GM18517 (cell line): ENCODE measurements around the gene LAMA3.

Experiments used
- ATAC-seq: cut with Tn5 transposase; IDR thresholded peaks from one replicate; pipeline ENCODE4 v1.9.1; 2021; ENCODE audit warnings: mild to moderate bottlenecking, moderate library complexity; ENCODE audit not compliant: unreplicated experiment

The LAMA3 gene

DNA sequence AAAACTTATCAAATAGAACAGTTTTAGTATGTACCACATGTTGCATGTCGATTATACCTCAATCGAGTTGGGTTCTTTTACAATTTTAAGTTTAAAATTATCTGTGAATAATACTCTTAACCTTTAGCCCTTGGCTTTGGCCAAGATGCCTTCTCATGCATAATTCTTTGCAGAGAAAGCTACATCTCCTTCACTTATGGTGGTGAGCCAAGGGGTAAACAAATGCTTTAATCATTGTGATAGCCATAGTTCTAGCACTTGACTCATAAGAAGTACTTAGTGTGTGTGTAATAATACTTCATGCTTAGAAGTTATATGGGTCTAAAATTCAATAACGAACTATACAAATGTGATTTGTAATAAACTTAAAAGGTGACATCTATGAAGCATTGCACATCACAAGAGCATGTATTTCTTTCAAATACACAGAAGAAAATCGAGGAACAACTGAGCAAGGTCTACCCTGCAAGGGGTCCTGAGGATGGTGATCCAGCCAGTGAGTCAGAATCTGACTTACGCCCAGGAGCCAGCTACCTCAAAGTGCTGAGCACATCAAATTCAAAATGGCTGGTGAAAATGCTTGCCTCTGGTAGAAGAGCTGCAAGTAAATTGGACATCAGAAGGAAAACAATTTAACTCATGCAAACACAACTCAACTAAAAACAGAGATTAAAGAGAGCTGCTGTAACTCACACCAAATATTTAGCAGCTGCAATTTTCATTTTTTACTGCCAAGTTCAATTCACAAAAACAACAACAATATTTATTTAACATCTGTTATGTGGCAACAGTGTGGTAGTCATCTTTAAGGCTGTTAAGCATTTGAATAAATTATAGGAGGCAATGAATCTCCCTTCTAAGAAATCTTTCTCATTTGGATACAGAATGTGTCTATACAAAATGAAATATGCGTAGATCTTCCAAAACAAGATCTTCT lies 301.5 kb downstream of the LAMA3 start:
- no peak for ATAC-seq

DNA sequence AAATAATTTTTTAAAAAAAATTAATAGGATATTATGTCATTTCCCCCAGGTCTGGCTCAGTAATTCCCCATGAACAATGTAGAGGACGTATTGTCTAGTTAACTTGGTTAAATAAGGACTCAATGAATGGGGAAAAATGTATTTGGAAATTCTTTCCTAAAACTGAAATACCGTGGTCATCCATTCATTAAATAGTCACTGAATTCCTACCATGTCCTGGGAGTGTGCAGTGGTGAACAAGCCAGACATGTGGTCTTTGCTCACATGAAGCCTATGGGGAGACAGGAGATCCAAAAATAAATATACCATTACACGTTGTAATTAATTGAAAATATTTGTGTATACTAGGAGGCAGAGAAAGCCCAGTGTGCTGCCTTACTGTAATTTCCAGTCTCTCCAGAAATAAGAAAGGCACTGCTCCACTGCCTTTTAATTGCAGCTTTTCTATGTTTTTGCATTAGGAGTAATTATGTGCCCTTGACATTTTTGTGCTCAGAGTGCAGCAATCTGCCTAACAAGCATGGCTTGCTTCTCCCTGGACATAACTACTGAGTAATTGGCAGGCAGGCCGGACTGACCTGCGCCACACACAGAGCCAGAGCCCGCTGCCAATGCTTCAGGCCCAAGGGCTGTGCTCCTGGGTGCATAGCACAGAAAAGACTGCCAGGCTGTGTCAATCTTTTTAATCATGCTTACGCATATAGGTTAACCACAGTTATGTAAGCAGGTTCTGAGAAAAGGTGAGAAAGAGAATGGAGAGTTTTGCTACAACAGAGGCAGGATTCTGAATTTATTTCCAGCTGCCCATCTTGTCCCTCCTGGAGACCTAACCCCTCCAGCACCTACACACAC lies 303.1 kb downstream of the LAMA3 start:
- ATAC-seq, result no peak

DNA sequence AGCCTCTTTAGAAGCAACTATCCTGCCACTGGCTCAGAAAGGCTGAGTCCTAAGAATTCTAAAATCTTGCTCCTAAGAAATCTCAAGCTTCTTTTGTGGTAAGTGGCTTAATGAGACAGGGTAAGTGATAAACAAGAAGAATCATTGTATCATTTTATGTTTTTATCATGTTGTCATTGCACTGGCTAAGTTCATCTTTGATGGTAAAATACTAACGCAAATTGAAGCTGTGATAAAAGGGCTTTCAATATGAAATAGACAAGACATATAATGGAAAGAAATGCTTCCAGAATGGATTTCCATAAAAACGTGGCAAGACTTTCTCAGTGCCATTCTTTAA lies 303.7 kb downstream of the LAMA3 start:
- no peak for ATAC-seq

DNA sequence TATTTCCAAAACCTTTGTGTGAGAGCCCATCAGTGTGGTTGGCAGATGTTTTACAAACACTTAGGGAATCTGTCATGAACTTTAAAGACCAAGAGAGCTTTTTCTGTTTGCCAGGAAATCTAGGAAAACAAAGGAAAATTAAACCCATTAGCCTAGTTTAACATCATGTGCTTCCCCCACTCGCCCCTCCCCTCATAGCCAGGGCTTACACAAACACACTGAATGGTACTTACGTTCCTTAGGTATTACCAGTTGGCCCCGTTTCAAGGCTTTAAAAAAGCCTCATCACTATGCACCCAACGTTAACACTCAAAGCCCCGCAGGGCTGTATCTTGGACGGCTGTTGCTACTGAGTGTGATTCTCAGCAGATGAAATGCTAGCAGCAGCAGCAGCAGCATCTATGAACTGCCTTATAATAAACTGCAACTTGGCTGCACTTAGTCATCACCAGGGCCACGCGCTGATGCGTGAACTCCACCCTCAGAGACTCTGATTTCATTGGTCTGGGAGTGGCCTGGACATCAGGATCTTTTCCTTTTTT lies 305.2 kb downstream of the LAMA3 start:
- ATAC-seq, result no peak

DNA sequence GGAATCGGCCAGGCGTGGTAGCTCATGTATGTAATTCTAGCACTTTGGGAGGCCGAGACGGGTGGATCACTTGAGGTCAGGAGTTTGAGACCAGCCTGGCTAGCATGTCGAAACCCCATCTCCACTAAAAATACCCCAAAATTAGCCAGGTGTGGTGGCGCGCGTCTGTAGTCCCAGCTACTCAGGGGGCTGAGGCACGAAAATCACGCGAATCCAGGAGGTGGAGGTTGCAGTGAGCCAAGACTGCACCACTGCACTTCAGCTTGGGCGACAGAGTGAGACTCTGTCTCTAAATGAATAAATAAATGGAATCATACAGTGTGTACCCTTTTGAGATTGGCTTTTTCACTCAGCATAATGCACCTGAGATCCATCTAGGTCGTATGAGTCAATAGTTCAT lies 305.9 kb downstream of the LAMA3 start:
- ATAC-seq, result no peak

DNA sequence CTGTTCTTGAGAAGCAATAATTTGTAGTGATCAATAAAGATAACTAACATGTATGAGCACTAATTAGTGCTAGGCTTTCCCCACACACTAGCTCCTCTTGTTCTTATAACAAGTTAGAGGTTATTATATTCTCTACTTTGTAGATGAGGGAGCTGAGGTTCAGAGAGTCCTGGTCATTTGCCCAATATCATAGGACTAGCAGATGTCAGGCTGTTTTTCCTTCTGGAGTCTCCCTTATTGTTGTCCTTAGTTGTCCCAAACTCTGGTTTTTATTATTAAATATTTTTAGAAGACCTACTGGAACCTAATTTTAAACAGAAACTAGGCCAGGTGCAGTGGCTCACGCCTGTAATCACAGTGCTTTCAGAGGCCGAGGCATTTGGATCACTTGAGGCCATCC lies 308.8 kb downstream of the LAMA3 start:
- ATAC-seq, result no peak

DNA sequence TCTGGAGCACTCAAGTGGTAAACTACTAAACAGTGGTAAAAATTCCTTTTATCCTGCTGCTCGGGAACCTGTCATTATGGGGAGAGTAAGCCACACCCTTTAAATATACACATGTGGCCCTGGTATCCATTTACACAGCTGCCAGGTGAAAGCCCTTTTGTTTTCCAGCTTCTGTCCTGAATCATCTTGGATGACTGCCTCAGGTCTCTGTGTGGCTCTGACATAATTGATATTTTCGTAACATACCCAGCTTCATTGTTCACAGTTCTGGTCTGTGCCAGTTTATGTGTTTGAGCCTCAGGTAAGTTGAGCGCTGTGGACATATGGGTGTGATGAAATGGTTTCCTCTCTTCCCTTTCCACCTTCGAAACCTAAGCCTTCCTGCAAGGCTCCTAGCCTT lies 309.6 kb downstream of the LAMA3 start:
- ATAC-seq, result no peak

DNA sequence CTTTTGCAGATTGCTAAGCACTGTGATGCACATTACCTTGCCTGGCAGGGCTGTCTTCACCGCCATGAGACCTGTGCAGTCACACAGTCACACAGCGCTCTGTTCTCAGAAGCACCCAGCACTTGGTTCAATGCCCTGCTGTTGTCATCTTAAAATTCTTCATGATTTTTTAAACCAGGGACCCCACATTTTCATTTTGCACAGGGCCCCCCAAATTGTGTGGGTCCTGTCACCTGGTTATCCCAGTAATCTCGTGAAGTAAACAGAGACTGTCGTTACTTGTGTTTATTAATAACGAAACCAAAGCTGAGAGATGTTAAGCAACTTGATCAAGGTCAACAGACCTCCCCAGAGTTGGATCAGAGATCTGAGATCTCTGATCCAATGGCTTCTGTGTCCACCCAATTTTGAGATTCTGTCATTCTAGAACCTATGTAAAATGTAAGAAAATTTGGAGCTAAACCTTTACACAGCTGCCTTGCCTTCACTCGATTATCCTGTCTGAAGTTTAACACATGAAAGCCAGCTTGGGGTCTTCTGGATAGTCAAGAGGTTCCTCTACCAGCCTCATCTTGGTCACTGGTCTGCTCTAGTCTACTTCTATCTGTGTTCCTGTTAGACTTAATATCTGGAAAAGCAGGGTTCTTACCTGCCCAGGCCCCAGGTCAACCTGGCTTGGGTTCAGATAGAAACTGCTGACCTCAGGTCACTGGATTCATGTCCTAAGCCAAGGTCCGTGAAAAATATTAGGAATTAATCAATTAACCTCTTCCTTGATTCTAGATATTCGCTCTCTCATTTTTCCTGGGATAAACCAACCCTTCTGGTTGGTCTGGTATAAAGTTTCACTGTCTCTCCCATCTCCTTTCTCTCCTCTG lies 311.6 kb downstream of the LAMA3 start:
- ATAC-seq, result no peak

DNA sequence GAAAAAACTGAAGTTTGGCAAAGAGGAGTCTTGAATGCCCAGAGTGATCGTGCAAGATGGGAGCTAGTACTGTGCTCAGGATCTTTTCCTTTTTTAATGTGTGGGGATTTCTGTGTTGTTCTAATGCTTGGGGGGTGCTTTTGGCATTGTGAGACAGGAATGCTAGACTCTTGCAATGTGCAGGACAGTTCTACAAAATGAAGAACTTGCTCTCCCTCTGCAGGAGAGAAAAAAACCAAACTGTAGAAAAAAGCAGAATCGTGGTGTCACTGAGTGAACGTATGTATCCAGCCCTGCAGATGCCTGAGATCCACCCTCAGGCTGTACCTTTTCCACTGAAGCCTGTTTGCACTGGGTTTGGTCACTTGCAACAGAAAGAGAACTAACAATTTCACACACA lies 313.2 kb downstream of the LAMA3 start:
- ATAC-seq, result no peak

DNA sequence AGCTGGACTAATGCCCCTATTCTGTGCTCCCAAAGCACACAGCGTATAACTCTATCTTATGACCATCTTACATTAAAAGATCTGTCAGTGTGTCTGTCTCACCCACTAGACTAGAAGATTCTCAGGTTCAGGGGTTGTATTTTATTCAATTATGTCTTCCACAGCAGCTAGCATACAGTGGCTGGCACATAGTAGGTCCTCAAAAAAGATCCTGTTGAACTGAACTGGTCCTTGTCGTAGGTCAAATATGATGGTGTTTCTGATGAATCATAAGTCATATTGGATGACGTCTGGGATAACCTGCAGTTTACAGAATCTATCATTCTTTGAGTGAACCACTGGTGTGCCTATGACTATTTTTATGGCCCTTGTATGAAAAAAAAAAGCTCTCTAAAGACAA lies 314.0 kb downstream of the LAMA3 start:
- ATAC-seq, result no peak

DNA sequence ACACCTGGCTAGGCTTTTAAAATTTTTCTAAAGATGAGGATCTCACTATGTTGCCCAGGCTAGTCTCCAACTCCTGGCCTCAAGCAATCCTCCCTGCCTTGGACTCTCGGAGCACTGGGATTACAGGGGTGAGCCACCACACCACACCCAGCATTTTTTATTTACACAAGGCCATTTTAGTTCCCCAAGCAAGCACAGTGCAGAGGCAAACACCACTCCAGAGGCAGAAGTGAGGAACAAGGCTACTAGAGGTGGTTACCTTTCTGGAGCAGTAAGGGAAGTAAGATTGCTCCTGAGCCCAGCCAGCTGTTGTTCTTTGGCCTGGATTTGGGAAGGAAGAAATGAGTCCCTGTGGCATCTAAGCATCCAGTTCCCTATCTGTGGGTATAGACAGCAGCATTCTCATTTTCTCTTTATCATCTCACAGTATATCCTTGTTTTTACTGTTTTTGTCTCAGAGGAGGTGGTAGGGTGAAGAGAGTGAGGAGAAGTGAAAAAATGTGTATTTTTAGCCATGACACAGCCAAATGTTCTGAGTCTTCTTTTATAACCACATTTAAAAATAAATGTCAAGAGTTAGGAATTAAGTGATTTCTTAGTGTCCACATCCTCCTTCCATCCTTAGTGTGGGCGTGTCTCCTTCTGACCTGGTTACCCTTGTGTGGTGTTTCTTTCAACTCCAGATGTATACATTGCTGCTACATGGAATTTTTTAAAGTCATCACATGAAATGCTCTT lies 314.8 kb downstream of the LAMA3 start:
- ATAC-seq, result no peak
